ENCODE measurements around the gene IFT25.

The IFT25 gene

DNA sequence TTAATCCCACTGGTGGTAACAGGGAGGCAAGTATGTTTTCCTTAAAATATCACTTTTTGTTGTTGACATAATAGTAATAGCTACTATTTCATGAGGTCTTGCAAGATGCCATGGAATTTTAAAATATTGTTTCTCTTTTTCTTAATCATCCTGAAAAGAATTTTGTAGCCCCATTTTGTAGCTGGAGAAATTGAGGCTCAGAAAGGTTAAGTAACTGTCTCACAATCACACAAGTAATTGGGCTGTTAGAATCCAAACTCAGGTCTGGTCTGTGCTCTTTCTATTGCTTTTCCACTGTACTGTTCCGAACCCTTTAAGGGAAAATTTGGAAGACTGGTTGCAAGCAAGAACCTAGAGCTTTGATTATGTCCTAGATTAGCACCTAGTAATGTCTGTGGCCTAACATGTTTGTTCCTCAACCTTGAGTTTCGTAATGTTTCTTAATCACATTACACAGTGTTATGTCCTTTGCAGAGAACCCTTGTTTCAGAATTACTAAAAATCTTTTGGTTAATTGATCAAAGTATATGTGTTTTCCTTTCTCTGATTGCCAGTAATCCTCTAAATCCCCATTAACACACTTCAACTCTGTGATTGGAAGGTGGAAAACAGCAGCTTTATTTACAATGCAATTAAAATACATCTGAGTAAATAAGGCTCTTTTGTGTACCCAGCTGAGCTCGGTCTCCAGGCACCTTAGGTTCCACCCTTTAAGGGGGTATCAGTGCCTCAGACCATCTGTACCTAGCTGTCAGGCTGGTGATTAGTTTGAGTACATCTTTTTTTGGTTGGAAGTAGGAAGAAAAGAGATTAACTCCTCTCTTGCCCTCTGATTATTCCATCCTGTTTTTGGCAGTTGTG, 11.0 kb upstream of the IFT25 start:
- no peak for DNase-seq

GRCh38 chr1:53954128-53954527, 8.6 kb upstream of the IFT25 start:
- DNase-seq = no peak

DNA sequence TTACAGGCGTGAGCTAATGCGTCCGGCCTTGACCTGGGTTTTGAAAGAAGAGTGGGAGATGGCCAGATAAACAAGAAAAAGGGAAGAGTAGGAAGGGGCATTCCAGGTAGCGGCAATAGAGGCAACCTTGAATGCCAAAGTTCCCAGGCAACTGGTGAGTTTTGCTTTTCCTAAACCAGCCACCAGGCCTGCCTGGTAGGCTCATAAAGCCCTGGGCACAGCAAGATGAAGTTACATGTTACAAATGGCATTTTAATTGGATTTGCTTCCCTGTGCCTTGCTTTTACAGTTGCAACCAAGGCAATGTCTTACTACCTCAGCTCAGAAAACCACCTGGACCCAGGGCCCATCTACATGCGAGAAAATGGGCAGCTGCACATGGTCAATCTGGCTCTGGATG, 6.2 kb upstream of the IFT25 start:
- DNase-seq = no peak

GRCh38 chr1:53949023-53949990, 3.8 kb upstream of the IFT25 start:
- no peak for DNase-seq

DNA sequence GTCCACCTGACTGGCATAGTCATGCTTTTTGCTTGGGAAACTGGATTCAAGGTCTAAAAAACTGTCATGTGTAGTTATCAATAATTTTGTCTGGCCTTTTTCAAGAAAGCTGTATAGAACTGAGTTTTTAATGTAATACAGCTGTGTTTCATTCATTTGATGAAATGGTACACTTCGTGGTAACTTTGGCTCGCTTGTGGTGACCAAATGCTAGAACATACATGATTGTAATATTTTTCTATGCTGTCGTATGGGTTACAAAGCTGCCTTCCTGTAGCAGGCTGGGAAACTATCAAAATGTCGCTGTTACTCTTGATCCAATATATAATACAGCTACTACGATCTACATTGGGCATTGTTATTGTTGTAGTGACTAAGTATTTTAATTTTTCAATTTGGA, 2.8 kb upstream of the IFT25 start:
- DNase-seq = no peak

DNA sequence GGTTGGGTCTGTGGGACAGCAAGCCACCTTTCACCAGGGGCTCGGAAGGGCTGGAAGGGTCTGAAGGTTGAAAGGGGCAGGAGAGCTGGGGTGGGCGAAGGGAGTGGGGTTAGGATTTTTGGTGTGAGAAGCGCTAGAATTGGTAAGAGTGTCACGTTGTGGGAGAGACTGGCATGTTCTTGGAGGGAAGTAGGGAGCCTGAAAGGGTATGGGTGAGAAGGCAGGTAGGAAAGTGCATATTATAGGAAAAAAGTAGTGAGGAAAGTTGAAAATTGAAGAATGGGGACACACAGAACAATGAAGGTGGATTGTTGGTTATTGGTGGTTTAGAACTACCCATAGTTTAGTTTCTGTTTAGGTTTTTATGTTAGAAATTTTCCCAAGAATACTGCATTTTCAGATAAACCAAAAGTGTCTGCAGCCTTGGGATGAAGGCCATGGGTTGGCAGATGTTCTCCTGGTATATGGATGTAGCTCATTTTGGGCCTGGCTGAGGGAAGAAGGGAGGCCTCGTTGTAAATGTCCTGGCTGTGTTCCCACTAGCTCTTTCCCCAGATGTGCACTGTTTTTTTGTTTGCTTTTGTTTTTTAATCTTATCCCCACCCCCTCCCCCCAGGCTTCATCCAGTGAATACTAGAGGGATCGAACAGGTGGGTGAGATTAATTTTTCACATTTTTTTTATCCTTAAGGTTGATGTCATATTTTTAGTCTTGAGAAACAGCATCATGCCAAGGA, 1.8 kb upstream of the IFT25 start:
- DNase-seq = no peak

DNA sequence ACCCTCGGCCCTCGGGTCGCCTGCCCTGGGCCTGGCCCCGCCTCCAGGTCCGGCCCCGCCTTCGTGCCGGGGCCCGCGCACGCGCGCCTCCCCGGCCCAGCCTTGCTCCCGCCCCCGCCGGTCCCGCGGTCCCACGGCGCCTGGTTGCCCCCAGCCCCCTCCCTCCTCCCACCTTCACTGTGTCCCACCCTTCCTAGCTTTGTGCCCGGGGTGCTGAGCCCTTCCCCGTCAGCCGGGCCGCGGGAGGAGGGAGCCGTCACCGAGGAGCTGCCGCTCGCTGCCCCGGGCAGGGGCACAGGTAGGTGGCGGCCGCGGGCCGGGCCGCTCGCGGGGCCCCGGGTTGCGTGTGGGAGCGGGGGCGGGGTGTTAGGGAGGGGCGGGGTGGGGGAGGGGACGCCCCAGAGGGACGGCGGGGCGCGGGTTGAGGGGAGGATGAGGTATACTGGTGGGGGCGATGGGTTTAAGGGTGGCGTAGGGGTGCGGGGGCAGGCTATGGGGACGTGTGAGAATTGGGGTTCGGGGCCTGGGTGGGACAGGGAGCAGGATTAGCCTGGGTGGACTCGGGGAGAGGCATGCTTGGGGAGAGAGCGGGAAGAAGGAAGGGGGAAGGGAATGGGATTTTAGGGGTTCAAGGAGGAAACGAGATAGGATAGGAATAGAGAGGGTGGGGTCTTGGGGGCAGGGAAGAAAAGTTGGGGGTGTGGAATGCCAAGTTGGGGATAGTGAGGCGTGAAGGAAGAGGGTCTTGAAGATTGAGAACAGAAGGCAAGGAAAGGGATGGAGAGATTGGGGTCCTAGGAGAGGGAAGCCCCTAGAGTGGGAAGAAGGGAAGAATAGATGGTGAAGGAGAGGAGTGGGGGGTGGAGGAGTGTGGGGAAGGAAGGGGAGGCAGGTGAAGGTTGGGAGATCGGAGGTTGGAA, 1.0 kb upstream of the IFT25 start, which contains the start of gene LRRC42:
Gene LRRC42, plus strand, starts transcription at position 99 of the 920 bp plus-strand sequence. CDS start 5,650 bp downstream, outside the sequence.
- DNase-seq = no peak

GRCh38 chr1:53945183-53945432, 391 bp downstream of the IFT25 start:
- DNase-seq = no peak

- DNase-seq = no peak
Observed at GRCh38 chr1:53944469-53945182, 873 bp downstream of the IFT25 start.

- no peak for DNase-seq
Observed at GRCh38 chr1:53943490-53944043, 1.9 kb downstream of the IFT25 start.

GRCh38 chr1:53943090-53943489, 2.4 kb downstream of the IFT25 start:
- no peak for DNase-seq

DNA sequence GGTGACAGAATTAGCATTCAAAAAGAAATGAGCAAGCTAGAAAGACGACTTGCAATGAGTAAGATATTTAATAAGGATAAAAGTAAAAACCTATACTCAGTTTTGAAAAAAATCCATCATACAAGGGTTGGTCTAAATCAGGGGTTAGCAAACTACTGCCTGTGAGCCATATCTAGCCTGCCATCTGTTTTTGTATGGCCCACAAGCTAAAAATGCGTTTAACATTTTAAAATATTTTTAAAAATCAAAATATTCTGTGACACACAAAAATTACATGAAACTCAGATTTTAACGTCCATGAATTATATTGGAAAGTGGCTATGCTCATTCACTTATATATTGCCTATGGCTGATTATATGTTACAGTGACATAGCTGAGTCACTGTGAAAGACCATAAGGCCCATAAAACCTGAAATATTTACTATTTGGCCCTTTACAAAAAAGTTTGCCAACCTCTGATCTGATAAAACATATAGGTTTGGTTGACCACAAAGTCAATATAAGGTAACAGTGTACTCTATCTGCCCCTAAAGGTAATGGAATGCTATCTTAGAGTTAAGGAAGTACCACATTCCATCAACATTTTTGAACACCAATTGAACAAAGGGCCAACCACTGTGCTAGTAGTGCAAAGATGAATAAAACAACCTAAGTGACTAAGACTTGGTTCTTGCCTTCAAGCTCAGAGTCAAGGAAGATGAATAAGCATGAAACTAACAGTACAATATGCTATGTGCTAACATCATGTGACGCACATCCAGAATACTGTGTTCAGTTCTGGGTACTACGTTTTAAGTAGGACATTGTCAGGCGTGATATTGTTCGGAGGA, 3.2 kb downstream of the IFT25 start:
- no peak for DNase-seq

- no peak for DNase-seq
Observed at GRCh38 chr1:53938136-53938830, 7.2 kb downstream of the IFT25 start.

GRCh38 chr1:53936430-53936829, 9.1 kb downstream of the IFT25 start:
- no peak for DNase-seq

DNA sequence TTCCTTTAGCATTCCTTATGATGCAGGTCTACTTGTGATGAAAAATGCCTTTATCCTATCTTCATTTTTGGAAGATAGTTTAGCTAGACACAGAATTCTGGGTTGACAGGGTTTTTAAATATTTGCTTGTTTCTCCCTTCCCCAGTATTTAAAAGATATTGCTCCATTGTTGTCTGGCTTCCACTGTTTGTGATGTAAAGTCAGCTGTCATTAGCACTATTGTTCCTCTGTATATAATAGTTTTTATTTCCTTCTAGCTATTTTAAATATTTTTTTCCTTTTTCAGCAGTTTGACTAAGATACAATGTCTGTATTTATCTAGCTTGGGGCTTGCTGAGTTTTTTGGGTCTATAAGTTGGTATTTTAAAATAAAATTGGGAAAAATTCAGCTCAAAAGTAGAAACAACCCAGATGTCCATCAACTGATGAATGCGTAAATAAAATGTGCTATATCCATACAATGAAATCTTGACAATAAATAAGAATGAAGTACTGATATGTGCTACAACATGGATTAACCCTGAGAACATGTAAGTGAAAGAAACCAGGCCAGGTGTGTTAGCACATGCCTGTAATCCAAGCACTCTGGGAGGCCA, 11.2 kb downstream of the IFT25 start:
- no peak for DNase-seq

DNA sequence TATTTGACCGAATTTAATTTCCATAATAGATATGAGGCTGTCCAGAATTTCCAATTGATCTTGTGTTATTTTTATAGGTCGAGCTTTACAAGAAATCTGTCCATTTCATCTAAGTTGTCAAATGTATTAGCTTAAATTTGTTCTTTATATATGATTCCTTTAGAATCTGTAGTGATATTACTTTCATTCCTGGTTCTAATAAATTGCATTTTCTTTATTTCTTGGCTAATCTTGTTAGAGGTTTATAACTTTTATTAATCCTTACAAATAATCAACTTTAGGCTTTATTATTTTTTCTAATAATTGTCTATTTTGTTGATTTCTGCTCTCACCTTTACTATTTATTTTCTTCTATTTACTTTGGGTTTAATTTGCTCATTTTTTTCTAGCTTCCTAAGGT, 14.0 kb downstream of the IFT25 start:
- DNase-seq = no peak

- DNase-seq = no peak
Observed at GRCh38 chr1:53930932-53931331, 14.6 kb downstream of the IFT25 start.

DNA sequence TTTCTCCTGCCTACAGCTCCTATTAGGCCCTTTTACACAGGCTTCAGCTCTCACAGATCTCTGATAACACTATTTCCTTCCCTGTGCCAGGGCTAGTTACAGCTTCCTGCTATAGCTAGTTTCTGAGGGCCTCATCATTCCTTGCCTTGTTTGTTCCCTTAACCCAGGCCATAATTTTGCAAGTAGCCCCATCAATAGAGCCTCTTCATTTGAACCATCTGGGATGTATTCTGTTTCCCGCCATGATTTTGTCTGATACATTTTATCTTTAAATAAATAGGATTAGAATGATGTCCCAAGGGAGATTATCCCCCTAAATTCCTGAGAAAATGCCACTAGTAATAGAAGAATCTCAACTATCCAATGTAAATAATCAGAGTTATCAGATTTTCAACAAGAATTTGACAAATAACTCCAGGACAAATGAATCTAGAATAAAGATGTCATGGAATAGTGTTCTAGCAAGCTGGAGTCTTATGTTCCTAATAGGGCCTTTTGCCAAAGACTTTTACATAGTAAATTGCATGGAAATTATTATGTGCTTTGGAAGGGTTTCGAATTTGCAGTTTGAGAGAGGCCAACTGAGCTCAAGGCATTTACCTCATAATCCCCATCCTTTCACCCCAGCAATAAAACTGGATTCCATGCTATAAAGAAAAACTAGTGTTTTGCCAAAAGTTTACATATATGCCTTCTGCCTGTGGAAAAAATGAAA, 16.1 kb downstream of the IFT25 start:
- DNase-seq = no peak

Data from T-helper 9 cell (primary cell).